Parathyroid adenoma (tissue), 2 donors: ENCODE results near the gene TAF1B.

Experiments used
- H2AFZ ChIP-seq: fragments of 300-600 bp; sonication (generic); one replicate; pipeline ENCODE4 v1.7.0; 2017; ENCODE audit warnings: antibody characterized with exemption, mild to moderate bottlenecking
- H3K27ac ChIP-seq: fragments of 300-600 bp; sonication (generic); one replicate; pipeline ENCODE4 v1.7.0; 2017
- H3K27me3 ChIP-seq: fragments of 300-600 bp; sonication (generic); one replicate; pipeline ENCODE4 v1.7.0; 2017; ENCODE audit warnings: low read length; ENCODE audit not compliant: control insufficient read depth, insufficient read depth
- H3K36me3 ChIP-seq: fragments of 300-600 bp; sonication (generic); one replicate; pipeline ENCODE4 v1.7.0; 2017; ENCODE audit warnings: low read length; ENCODE audit not compliant: control insufficient read depth, insufficient read depth
- H3K4me1 ChIP-seq: fragments of 300-600 bp; sonication (generic); one replicate; pipeline ENCODE4 v1.7.0; 2017; ENCODE audit warnings: control low read depth
- H3K4me2 ChIP-seq: fragments of 300-600 bp; sonication (generic); one replicate; pipeline ENCODE4 v1.7.0; 2017; ENCODE audit warnings: low read length
- H3K4me3 ChIP-seq: fragments of 300-600 bp; sonication (generic); one replicate; pipeline ENCODE4 v1.7.0; 2017; ENCODE audit warnings: low read depth, low read length
- H3K79me2 ChIP-seq: fragments of 300-600 bp; sonication (generic); one replicate; pipeline ENCODE4 v1.7.0; 2017; ENCODE audit warnings: control low read depth
- H3K9ac ChIP-seq: fragments of 300-600 bp; sonication (generic); one replicate; pipeline ENCODE4 v1.7.0; 2017; ENCODE audit warnings: mild to moderate bottlenecking
- H3K9me3 ChIP-seq: fragments of 300-600 bp; sonication (generic); one replicate; pipeline ENCODE4 v1.7.0; 2017; ENCODE audit warnings: low read length; ENCODE audit not compliant: control insufficient read depth
- CTCF ChIP-seq: fragments of 300-600 bp; sonication (generic); IDR thresholded peaks from one replicate; pipeline ENCODE4 v1.7.0; 2017; ENCODE audit warnings: antibody characterized with exemption, mild to moderate bottlenecking
- donor health status: primary hyperparathyroidism.

TAF1B gene

GRCh38 chr2:9944330-9944758, 101.1 kb downstream of the TAF1B start:
- no peak overlapping the region for H3K9ac ChIP-seq
- H3K9me3 ChIP-seq: no peaks in the 10 kb centered on the region
- no peaks in the 10 kb centered on the region for H3K36me3 ChIP-seq
- no peaks in the 10 kb centered on the region for H3K79me2 ChIP-seq
- H3K4me3 ChIP-seq: no peak overlapping the region
- no peak overlapping the region for H3K27ac ChIP-seq
- no peak for TF ChIP-seq CTCF
- no peak overlapping the region for H2AFZ ChIP-seq
- no peaks in the 10 kb centered on the region for H3K27me3 ChIP-seq
- H3K4me2 ChIP-seq: no peak overlapping the region
- H3K4me1 ChIP-seq: no peaks in the 10 kb centered on the region

- Histone ChIP-seq H3K4me1 (no peaks in the 10 kb centered on the region), H3K4me3 (no peak overlapping the region), H3K27ac (no peak overlapping the region), H3K36me3 (no peaks in the 10 kb centered on the region), H2AFZ (no peak overlapping the region), H3K27me3 (no peaks in the 10 kb centered on the region), H3K9me3 (no peaks in the 10 kb centered on the region), H3K9ac (no peak overlapping the region), H3K79me2 (no peaks in the 10 kb centered on the region), H3K4me2 (no peak overlapping the region)
- TF ChIP-seq CTCF: no peak
Observed at GRCh38 chr2:9945596-9945995, 102.3 kb downstream of the TAF1B start.

GRCh38 chr2:9946076-9946475, 102.8 kb downstream of the TAF1B start:
- Histone ChIP-seq H3K27me3 (no peaks in the 10 kb centered on the region), H3K27ac (no peak overlapping the region), H3K36me3 (no peaks in the 10 kb centered on the region), H3K4me3 (no peak overlapping the region), H2AFZ (no peak overlapping the region), H3K9me3 (no peaks in the 10 kb centered on the region), H3K9ac (no peak overlapping the region), H3K4me2 (no peak overlapping the region), H3K4me1 (no peaks in the 10 kb centered on the region), H3K79me2 (no peaks in the 10 kb centered on the region)
- TF ChIP-seq CTCF: no peak

GRCh38 chr2:9946818-9947217, 103.5 kb downstream of the TAF1B start:
- Histone ChIP-seq H3K27ac (no peak overlapping the region), H3K4me1 (no peaks in the 10 kb centered on the region), H3K36me3 (no peaks in the 10 kb centered on the region), H2AFZ (no peak overlapping the region), H3K9me3 (no peaks in the 10 kb centered on the region), H3K4me2 (no peak overlapping the region), H3K27me3 (no peaks in the 10 kb centered on the region), H3K9ac (no peak overlapping the region), H3K4me3 (no peak overlapping the region), H3K79me2 (no peaks in the 10 kb centered on the region)
- no peak for TF ChIP-seq CTCF

- Histone ChIP-seq H3K9me3 (no peaks in the 10 kb centered on the region), H2AFZ (no peak overlapping the region), H3K4me3 (no peak overlapping the region), H3K79me2 (no peaks in the 10 kb centered on the region), H3K27ac (no peak overlapping the region), H3K36me3 (no peaks in the 10 kb centered on the region), H3K4me1 (no peaks in the 10 kb centered on the region), H3K4me2 (no peak overlapping the region), H3K9ac (no peak overlapping the region), H3K27me3 (no peaks in the 10 kb centered on the region)
- TF ChIP-seq CTCF: no peak
Observed at GRCh38 chr2:9948721-9949120, 105.4 kb downstream of the TAF1B start.
